Naive thymus-derived CD8-positive, alpha-beta T cell (primary cell): Measurements from ENCODE around the gene TBX15. TPM values are rescaled to one million over a fixed set of nuclear protein-coding genes. Genes with fewer than 3 reads are reported as not detected.

Experiments
- ATAC-seq, 2 donors: fragments of 150-1000 bp; cut with Tn5 transposase in 1 of 2; sonication (Bioruptor Pico), chemical (Tn5 transposase) in 1 of 2; 1 replicate in 1 of 2; 2 replicates in 1 of 2; pipeline ENCODE4 v1.10.0; 2021; ENCODE audit warnings: mild to moderate bottlenecking in 2 of 2, moderate library complexity in 2 of 2
- POLR2A ChIA-PET: fragments of 350-600 bp; sonication (Branson Sonifier 250); formaldehyde crosslinking; loops from one replicate; lab custom pipeline; 2021; ENCODE audit warnings: antibody characterized with exemption; lab: Charles Lee
- DNase-seq, 10 donors: peaks; one replicate each; pipeline versions ENCODE4 v3.0.0 to v3.0.0-alpha.2; 2020 to 2022
- H3K27ac Mint-ChIP-seq, 10 donors: one replicate each; pipeline ENCODE4 v1.8.0; 2020 to 2022; ENCODE audit warnings: mild to moderate bottlenecking in 10 of 10, mixed read lengths in 10 of 10, moderate library complexity in 4 of 10, inconsistent platforms in 1 of 10
- H3K27me3 Mint-ChIP-seq, 5 donors: one replicate each; pipeline ENCODE4 v1.8.0; 2021 to 2022; ENCODE audit warnings: mixed read lengths in 5 of 5
- H3K36me3 Mint-ChIP-seq, 3 donors: one replicate each; pipeline ENCODE4 v1.8.0; 2020 to 2022; ENCODE audit warnings: mixed read lengths in 3 of 3, mild to moderate bottlenecking in 2 of 3, inconsistent platforms in 1 of 3
- H3K4me1 Mint-ChIP-seq, 4 donors: one replicate each; pipeline ENCODE4 v1.8.0; 2021 to 2022; ENCODE audit warnings: mixed read lengths in 4 of 4
- H3K4me3 Mint-ChIP-seq, 10 donors: one replicate each; pipeline ENCODE4 v1.8.0; 2020 to 2022; ENCODE audit warnings: mild to moderate bottlenecking in 10 of 10, mixed read lengths in 10 of 10, moderate library complexity in 6 of 10, inconsistent platforms in 1 of 10
- H3K9me3 Mint-ChIP-seq, 9 donors: one replicate each; pipeline ENCODE4 v1.8.0; 2020 to 2022; ENCODE audit warnings: mixed read lengths in 9 of 9, mild to moderate bottlenecking in 3 of 9, inconsistent platforms in 1 of 9, moderate library complexity in 1 of 9
- polyA plus RNA-seq, 3 donors: library from polyadenylated mRNA; unstranded; fragments of 300-500 nt; fragmentation: Illumina TruSeq; gene quantifications; one replicate each; pipeline ENCODE4 v1.2.3, GENCODE V29; 2021
- total RNA-seq, 8 experiments: library from RNA in 2 of 8; stranded (reverse) in 2 of 8; gene quantifications; one replicate each; pipeline ENCODE4 v1.2.3 and lab custom pipeline; 2021 to 2026

The TBX15 gene
- total and polyA plus RNA-seq, 5 experiments from 2014 or later, result not detected

GRCh38 chr1:118989006-118989815 lies 1.1 kb upstream of the TBX15 start:
- peaks cover 0 to 29% (median 20%) of the 10 kb centered on the region in 9 donors for H3K9me3 Mint-ChIP-seq
- DNase-seq, result no peak
- H3K36me3 Mint-ChIP-seq, result peaks cover 0 to 22% (median 17%) of the 10 kb centered on the region in 3 donors
- H3K4me3 Mint-ChIP-seq, result peak overlapping the region in 3 of 10 donors; percentile 9 to 48 (median 45)
- peak overlapping the region in 1 of 10 donors; percentile 79 for H3K27ac Mint-ChIP-seq
- peaks cover 22 to 43% (median 30%) of the 10 kb centered on the region in 4 donors for H3K4me1 Mint-ChIP-seq
- POLR2A ChIA-PET, result no interaction called here
- no peak for ATAC-seq
- peaks cover 49 to 98% (median 83%) of the 10 kb centered on the region in 5 donors for H3K27me3 Mint-ChIP-seq

GRCh38 chr1:118987468-118988185 lies 516 bp downstream of the TBX15 start:
- H3K36me3 Mint-ChIP-seq, result peaks cover 0 to 32% (median 17%) of the 10 kb centered on the region in 3 donors
- POLR2A ChIA-PET, result no interaction called here
- H3K9me3 Mint-ChIP-seq, result peaks cover 0 to 33% (median 13%) of the 10 kb centered on the region in 9 donors
- peak overlapping the region in 6 of 10 donors; percentile 18 to 70 (median 67) for H3K4me3 Mint-ChIP-seq
- DNase-seq, result no peak
- H3K27ac Mint-ChIP-seq, result no peak overlapping the region
- no peak for ATAC-seq
- H3K27me3 Mint-ChIP-seq, result peaks cover 58 to 100% (median 88%) of the 10 kb centered on the region in 5 donors
- peaks cover 24 to 46% (median 35%) of the 10 kb centered on the region in 4 donors for H3K4me1 Mint-ChIP-seq

DNA sequence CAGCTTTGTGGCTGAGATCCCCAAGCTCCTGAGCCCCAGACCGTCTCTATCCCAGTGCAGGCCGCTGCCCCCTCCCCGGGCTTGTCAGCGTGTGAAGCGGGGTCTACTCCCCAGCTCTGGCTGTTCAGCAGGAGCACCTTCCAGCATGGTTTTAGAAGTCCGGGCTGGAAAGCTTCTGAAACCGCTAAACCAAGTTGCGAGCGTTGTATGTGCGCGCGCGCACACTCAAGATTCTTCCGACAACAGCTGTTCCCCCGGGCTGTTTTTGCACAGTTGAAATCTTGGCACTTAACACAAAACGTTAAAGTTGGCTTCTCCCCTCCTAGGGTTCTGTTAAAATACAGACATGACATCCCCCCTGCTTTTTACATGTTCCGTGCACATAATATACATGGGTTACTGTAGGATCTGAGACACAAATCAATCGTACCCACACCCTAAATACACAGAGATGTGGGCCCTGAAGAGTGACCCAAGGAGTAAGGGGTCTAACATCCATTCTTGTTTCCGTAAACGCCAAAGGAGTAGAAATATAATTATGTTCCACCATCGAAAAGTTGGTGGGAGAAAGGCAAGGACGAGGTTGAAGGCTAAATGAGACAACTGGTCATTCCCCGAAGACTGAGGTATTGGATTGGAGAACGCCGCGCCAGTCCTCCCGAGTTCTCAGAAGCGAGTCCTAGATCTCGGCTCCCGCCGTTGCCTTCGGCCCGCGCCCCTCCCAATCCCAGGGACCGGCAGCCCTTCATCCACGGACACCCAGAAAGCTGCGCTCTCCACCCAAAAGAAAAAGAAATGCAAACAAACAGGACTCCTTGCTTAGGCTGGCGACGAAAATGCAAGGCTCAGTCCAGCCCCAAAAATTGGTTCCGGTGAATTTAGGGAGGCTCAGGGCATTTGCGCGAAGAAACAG lies 1.3 kb downstream of the TBX15 start:
- ATAC-seq (no peak), DNase-seq (no peak)
- Mint-ChIP-seq H3K36me3 (peaks cover 0 to 26% (median 12%) of the 10 kb centered on the region in 3 donors), H3K27ac (peak overlapping the region in 1 of 10 donors; percentile 54), H3K9me3 (peaks cover 0 to 35% (median 6%) of the 10 kb centered on the region in 9 donors), H3K27me3 (peaks cover 59 to 100% (median 88%) of the 10 kb centered on the region in 5 donors), H3K4me3 (peak overlapping the region; percentile 10 to 77 (median 63)), H3K4me1 (peaks cover 24 to 46% (median 35%) of the 10 kb centered on the region in 4 donors)
- POLR2A ChIA-PET, result no interaction called here

- no peak for ATAC-seq
- POLR2A ChIA-PET, result no interaction called here
- H3K36me3 Mint-ChIP-seq, result peaks cover 0 to 23% (median 9%) of the 10 kb centered on the region in 3 donors
- peaks cover 0 to 29% (median 7%) of the 10 kb centered on the region in 9 donors for H3K9me3 Mint-ChIP-seq
- H3K27me3 Mint-ChIP-seq, result peaks cover 57 to 100% (median 85%) of the 10 kb centered on the region in 5 donors
- H3K27ac Mint-ChIP-seq, result peak overlapping the region in 1 of 10 donors; percentile 29
- no peak for DNase-seq
- peak overlapping the region; percentile 27 to 82 (median 72) for H3K4me3 Mint-ChIP-seq
- H3K4me1 Mint-ChIP-seq, result peaks cover 24 to 46% (median 35%) of the 10 kb centered on the region in 4 donors
These were observed 2.2 kb downstream of the TBX15 start for GRCh38 chr1:118985640-118986554.

- H3K36me3 Mint-ChIP-seq, result peaks cover 0 to 28% (median 9%) of the 10 kb centered on the region in 3 donors
- ATAC-seq, result no peak
- DNase-seq, result no peak
- POLR2A ChIA-PET, result no interaction called here
- peak overlapping the region; percentile 48 to 82 (median 69) for H3K4me3 Mint-ChIP-seq
- peaks cover 0 to 28% (median 7%) of the 10 kb centered on the region in 9 donors for H3K9me3 Mint-ChIP-seq
- peak overlapping the region in 2 of 10 donors; percentile 29 to 81 for H3K27ac Mint-ChIP-seq
- H3K27me3 Mint-ChIP-seq, result peaks cover 60 to 100% (median 84%) of the 10 kb centered on the region in 5 donors
- H3K4me1 Mint-ChIP-seq, result peaks cover 24 to 46% (median 38%) of the 10 kb centered on the region in 4 donors
These were observed 3.2 kb downstream of the TBX15 start for GRCh38 chr1:118984722-118985639.

DNA sequence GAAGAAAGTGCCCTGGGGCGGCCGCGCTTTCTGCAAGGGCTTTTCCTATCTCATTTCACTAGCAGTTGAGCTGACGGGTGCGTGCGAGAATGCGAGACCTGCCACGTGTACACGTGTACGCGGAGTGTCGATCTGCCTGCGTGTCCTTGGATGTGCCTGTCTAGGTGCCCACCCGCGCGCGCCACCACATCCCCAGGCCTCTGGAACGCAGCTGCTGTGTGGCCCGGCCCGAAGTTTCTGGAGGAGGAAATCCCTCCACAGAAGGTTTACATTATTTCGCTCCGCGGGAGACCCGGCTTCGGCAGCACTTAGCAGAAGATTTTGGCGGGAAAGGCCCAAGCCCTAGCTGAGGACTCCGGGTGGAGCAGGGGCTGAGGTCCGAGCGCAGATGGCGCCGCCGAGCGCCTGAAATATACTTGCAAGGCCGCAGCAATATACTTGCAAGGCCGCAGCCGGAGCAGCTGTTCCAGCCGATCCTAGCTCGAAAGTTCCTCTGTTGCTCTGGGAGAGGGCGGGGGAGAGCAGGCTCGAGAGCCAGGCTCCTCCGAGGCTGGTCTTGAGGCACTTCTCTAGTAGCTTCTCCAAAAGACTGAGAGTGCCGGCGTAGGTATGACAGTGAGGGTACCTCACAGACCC lies 3.9 kb downstream of the TBX15 start:
- POLR2A ChIA-PET, result no interaction called here
- peak overlapping the region in 1 of 10 donors; percentile 81 for H3K27ac Mint-ChIP-seq
- peaks cover 0 to 28% (median 8%) of the 10 kb centered on the region in 3 donors for H3K36me3 Mint-ChIP-seq
- DNase-seq (no peak), ATAC-seq (no peak)
- H3K4me3 Mint-ChIP-seq, result peak overlapping the region in 8 of 10 donors; percentile 20 to 82 (median 72)
- H3K4me1 Mint-ChIP-seq, result peaks cover 24 to 48% (median 41%) of the 10 kb centered on the region in 4 donors
- H3K27me3 Mint-ChIP-seq, result peaks cover 60 to 100% (median 81%) of the 10 kb centered on the region in 5 donors
- peaks cover 0 to 32% (median 7%) of the 10 kb centered on the region in 9 donors for H3K9me3 Mint-ChIP-seq

GRCh38 chr1:118983558-118984041 lies 4.5 kb downstream of the TBX15 start:
- Mint-ChIP-seq H3K9me3 (peaks cover 0 to 33% (median 7%) of the 10 kb centered on the region in 9 donors), H3K4me1 (peaks cover 24 to 48% (median 43%) of the 10 kb centered on the region in 4 donors), H3K36me3 (peaks cover 0 to 28% (median 7%) of the 10 kb centered on the region in 3 donors), H3K27me3 (peaks cover 59 to 100% (median 81%) of the 10 kb centered on the region in 5 donors), H3K4me3 (peak overlapping the region in 4 of 10 donors; percentile 8 to 79 (median 47)), H3K27ac (no peak overlapping the region)
- ATAC-seq (no peak), DNase-seq (no peak)
- POLR2A ChIA-PET, result no interaction called here

GRCh38 chr1:118982821-118983557 lies 5.2 kb downstream of the TBX15 start:
- peaks cover 0 to 33% (median 7%) of the 10 kb centered on the region in 9 donors for H3K9me3 Mint-ChIP-seq

DNA sequence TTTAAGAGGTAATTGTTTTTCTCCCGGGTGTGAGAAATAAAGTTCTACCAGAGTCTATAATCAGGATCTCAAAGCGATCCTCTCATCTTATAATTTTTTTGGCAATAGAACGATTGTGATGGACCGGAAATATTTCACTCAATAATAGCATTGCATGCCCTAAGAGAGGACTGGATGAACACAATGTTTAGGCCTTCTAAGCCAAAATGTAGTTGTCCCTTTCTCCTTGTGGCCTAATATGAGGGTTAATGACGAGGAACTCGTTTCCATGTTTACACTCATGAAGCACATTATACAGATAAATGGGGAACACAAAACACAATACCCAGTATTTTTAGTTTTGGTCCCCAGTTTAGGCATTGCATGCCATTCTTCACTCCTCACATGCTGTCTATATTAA lies 5.9 kb downstream of the TBX15 start:
- ATAC-seq (no peak), DNase-seq (no peak)
- Mint-ChIP-seq H3K4me3 (no peak overlapping the region), H3K4me1 (peaks cover 18 to 45% (median 38%) of the 10 kb centered on the region in 4 donors), H3K9me3 (peaks cover 0 to 33% (median 7%) of the 10 kb centered on the region in 9 donors), H3K27ac (no peak overlapping the region), H3K36me3 (peaks cover 0 to 28% (median 5%) of the 10 kb centered on the region in 3 donors), H3K27me3 (peaks cover 66 to 100% (median 84%) of the 10 kb centered on the region in 5 donors)
- POLR2A ChIA-PET, result no interaction called here

More at GRCh38 chr1:118982821-118983557, 5.2 kb downstream of the TBX15 start:
- DNase-seq (no peak), ATAC-seq (no peak)
- peaks cover 20 to 45% (median 41%) of the 10 kb centered on the region in 4 donors for H3K4me1 Mint-ChIP-seq
- H3K27me3 Mint-ChIP-seq, result peaks cover 62 to 100% (median 80%) of the 10 kb centered on the region in 5 donors
- POLR2A ChIA-PET, result no interaction called here
- H3K4me3 Mint-ChIP-seq, result peak overlapping the region in 3 of 10 donors; percentile 8 to 36 (median 23)
- peaks cover 0 to 28% (median 6%) of the 10 kb centered on the region in 3 donors for H3K36me3 Mint-ChIP-seq
- H3K27ac Mint-ChIP-seq, result peak overlapping the region in 1 of 10 donors; percentile 13
